CD4-positive, alpha-beta T cell (primary cell): ENCODE measurements around the gene SHC4. TPM values are rescaled to one million over a fixed set of nuclear protein-coding genes. Genes with fewer than 3 reads are reported as not detected.

Experiments
- ATAC-seq: fragments of 200-7000 bp; cut with Tn5 transposase; one replicate; pipeline ENCODE4 v1.10.0; 2022; ENCODE audit warnings: mild to moderate bottlenecking; ENCODE audit not compliant: poor library complexity
- CTCF ChIA-PET: fragments of 350-600 bp; sonication (Branson Sonifier 250); formaldehyde crosslinking; loops from one replicate; lab custom pipeline; 2021; ENCODE audit warnings: antibody characterized with exemption, inconsistent platforms; lab: Charles Lee
- POLR2A ChIA-PET: fragments of 350-600 bp; sonication (Branson Sonifier 250); formaldehyde crosslinking; loops from one replicate; lab custom pipeline; 2021; ENCODE audit warnings: antibody characterized with exemption, inconsistent platforms; lab: Charles Lee
- DNase-seq, 14 experiments: peaks; one replicate each; pipeline ENCODE4 v3.0.0-alpha.2; 2013 to 2020; ENCODE audit warnings: mixed read lengths in 2 of 14
- H3K27ac ChIP-seq, 2 donors: one replicate each; pipeline versions ENCODE4 v1.5.1 to v1.7.0; 2013; ENCODE audit warnings: low read length in 2 of 2, low read depth in 1 of 2, mild to moderate bottlenecking in 1 of 2
- H3K27me3 ChIP-seq, 2 experiments: 1 replicate in 1 of 2; 2 replicates in 1 of 2; pipeline versions ENCODE4 v1.6.1 to v1.7.0; 2013; ENCODE audit warnings: low read length in 2 of 2, control low read depth in 1 of 2, mild to moderate bottlenecking in 1 of 2, moderate library complexity in 1 of 2; ENCODE audit not compliant: insufficient read depth in 2 of 2, control insufficient read depth in 1 of 2
- H3K36me3 ChIP-seq: one replicate; pipeline ENCODE4 v1.6.1; 2013; ENCODE audit warnings: low read length, control low read depth; ENCODE audit not compliant: insufficient read depth
- H3K4me1 ChIP-seq: one replicate; pipeline ENCODE4 v1.6.1; 2013; ENCODE audit warnings: low read length, control low read depth; ENCODE audit not compliant: insufficient read depth
- H3K4me3 ChIP-seq: one replicate; pipeline ENCODE4 v1.5.1; 2013; ENCODE audit warnings: mild to moderate bottlenecking, low read length, moderate library complexity
- H3K9me3 ChIP-seq, 2 experiments: 1 replicate in 1 of 2; 2 replicates in 1 of 2; pipeline versions ENCODE4 v1.6.1 to v1.7.0; 2013; ENCODE audit warnings: low read length in 2 of 2, mild to moderate bottlenecking in 2 of 2, control low read depth in 1 of 2, moderate library complexity in 1 of 2; ENCODE audit not compliant: control insufficient read depth in 1 of 2, insufficient read depth in 1 of 2
- H3K27ac Mint-ChIP-seq: one replicate; pipeline ENCODE4 v1.8.0; 2020; ENCODE audit warnings: mixed read lengths
- H3K27me3 Mint-ChIP-seq: one replicate; pipeline ENCODE4 v1.8.0; 2021; ENCODE audit warnings: mixed read lengths
- H3K36me3 Mint-ChIP-seq: one replicate; pipeline ENCODE4 v1.8.0; 2021; ENCODE audit warnings: low read depth, mixed read lengths
- H3K4me1 Mint-ChIP-seq: one replicate; pipeline ENCODE4 v1.8.0; 2021; ENCODE audit warnings: low read depth, mixed read lengths
- H3K4me3 Mint-ChIP-seq: one replicate; pipeline ENCODE4 v1.8.0; 2020; ENCODE audit warnings: mild to moderate bottlenecking, mixed read lengths
- H3K9me3 Mint-ChIP-seq: one replicate; pipeline ENCODE4 v1.8.0; 2020; ENCODE audit warnings: mixed read lengths
- intact Hi-C, 2 experiments: fragments of 100-400 bp; cut with DNase I in 1 of 2; cut with micrococcal nuclease in 1 of 2; formaldehyde crosslinking; loops; one replicate each; pipeline versions ENCODE4 v1.15.1 to v1.9.0; 2023 to 2025; cut with DNase I, micrococcal nuclease
- total RNA-seq, 174 experiments: library from RNA in 2 of 174; stranded (reverse) in 2 of 174; gene quantifications; one replicate each; pipeline ENCODE4 v1.2.3 and lab custom pipeline; 2021 to 2026
- TF ChIP-seq, protein P1 (sequence below): fragments of 200-600 bp; IDR thresholded peaks from one replicate; pipeline ENCODE4 v1.8.0; 2022; ENCODE audit warnings: antibody characterized with exemption, mild to moderate bottlenecking

SHC4 gene
- total RNA-seq, 2 experiments from 2014 or later, result not detected

DNA sequence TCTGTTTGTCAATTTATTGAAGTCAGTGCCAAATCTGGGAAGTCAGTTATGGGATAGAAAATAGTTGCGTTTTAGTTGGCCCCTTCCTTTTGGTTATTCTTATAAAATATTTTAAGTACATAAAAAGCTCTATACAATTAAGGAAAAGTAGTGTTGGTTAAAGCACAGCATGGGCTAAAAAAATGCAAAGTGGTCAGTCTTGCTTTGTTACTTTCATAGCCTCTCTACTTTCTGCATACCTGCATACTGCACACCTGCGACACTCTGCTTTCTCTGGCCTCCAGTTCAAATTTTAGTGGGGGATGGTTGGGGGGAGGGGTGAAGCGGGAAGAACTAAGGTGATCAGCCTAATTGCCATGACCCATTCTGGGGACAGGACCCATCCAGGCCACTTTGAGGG, 21.8 kb upstream of the SHC4 start:
- CTCF ChIA-PET, result interaction anchor here (2.0 kb wide), 1 partner anchor 10 kb away, joined by 6 read pairs; no protein-coding TSS in a partner anchor
- Mint-ChIP-seq H3K4me1 (no peaks in the 10 kb centered on the region), H3K9me3 (no peaks in the 10 kb centered on the region), H3K27me3 (peaks cover 8% of the 10 kb centered on the region), H3K36me3 (peaks cover 17% of the 10 kb centered on the region), H3K27ac (no peak overlapping the region), H3K4me3 (no peak overlapping the region)
- Histone ChIP-seq H3K36me3 (peaks cover 3% of the 10 kb centered on the region), H3K9me3 (no peaks in the 10 kb centered on the region), H3K4me1 (no peaks in the 10 kb centered on the region), H3K4me3 (no peak overlapping the region), H3K27ac (no peak overlapping the region), H3K27me3 (no peaks in the 10 kb centered on the region)
- intact Hi-C loops, result no loop called here
- POLR2A ChIA-PET, result interaction anchor here (1.6 kb wide), 1 partner anchor 10 kb away, joined by 4 read pairs; no protein-coding TSS in a partner anchor
- DNase-seq (no peak), ATAC-seq (no peak)
- TF ChIP-seq, protein P1, sequence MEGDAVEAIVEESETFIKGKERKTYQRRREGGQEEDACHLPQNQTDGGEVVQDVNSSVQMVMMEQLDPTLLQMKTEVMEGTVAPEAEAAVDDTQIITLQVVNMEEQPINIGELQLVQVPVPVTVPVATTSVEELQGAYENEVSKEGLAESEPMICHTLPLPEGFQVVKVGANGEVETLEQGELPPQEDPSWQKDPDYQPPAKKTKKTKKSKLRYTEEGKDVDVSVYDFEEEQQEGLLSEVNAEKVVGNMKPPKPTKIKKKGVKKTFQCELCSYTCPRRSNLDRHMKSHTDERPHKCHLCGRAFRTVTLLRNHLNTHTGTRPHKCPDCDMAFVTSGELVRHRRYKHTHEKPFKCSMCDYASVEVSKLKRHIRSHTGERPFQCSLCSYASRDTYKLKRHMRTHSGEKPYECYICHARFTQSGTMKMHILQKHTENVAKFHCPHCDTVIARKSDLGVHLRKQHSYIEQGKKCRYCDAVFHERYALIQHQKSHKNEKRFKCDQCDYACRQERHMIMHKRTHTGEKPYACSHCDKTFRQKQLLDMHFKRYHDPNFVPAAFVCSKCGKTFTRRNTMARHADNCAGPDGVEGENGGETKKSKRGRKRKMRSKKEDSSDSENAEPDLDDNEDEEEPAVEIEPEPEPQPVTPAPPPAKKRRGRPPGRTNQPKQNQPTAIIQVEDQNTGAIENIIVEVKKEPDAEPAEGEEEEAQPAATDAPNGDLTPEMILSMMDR, result no peak

DNA sequence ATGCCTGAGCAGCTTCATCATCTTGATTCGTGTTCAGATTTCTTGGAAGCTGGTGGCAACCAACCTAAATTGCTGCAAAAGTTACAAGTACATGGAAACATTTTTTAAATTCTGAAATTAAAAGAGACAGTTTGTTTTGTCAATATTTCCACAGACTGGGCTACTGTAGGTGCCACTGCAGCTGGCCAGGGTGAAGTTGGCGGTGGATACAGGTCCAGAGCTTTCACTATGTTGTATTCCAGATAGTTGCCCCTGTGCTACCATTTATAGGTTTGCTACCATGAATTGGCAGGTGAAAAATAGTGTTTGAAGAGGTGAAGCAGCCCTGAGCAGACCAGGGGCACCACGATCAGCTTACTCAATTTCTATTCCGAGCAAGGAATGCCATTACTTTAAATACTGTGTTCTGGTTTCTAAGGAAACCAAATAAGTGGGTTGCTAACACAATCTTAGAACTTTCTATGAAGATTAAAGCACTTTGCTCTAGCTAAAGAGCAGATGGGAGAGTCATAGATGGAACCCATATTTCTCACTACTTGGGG, 21.2 kb upstream of the SHC4 start:
- ATAC-seq (no peak), DNase-seq (no peak)
- no peaks in the 10 kb centered on the region for H3K4me1 ChIP-seq
- no peak overlapping the region for H3K27ac Mint-ChIP-seq
- no peak overlapping the region for H3K27ac ChIP-seq
- no peak overlapping the region for H3K4me3 Mint-ChIP-seq
- H3K4me3 ChIP-seq, result no peak overlapping the region
- intact Hi-C loops, result no loop called here
- POLR2A ChIA-PET, result interaction anchor here (0.6 to 1.6 kb wide), 2 partner anchors 9 to 1386 kb away, joined by 3 to 4 read pairs; no protein-coding TSS in a partner anchor
- H3K27me3 Mint-ChIP-seq, result peaks cover 13% of the 10 kb centered on the region
- H3K36me3 Mint-ChIP-seq, result peaks cover 12% of the 10 kb centered on the region
- H3K9me3 ChIP-seq, result no peaks in the 10 kb centered on the region
- TF ChIP-seq, protein P1, result no peak
- H3K36me3 ChIP-seq, result no peaks in the 10 kb centered on the region
- CTCF ChIA-PET, result interaction anchor here (2.0 kb wide), 1 partner anchor 9 kb away, joined by 6 read pairs; no protein-coding TSS in a partner anchor
- no peaks in the 10 kb centered on the region for H3K27me3 ChIP-seq
- H3K4me1 Mint-ChIP-seq, result no peaks in the 10 kb centered on the region
- no peaks in the 10 kb centered on the region for H3K9me3 Mint-ChIP-seq

DNA sequence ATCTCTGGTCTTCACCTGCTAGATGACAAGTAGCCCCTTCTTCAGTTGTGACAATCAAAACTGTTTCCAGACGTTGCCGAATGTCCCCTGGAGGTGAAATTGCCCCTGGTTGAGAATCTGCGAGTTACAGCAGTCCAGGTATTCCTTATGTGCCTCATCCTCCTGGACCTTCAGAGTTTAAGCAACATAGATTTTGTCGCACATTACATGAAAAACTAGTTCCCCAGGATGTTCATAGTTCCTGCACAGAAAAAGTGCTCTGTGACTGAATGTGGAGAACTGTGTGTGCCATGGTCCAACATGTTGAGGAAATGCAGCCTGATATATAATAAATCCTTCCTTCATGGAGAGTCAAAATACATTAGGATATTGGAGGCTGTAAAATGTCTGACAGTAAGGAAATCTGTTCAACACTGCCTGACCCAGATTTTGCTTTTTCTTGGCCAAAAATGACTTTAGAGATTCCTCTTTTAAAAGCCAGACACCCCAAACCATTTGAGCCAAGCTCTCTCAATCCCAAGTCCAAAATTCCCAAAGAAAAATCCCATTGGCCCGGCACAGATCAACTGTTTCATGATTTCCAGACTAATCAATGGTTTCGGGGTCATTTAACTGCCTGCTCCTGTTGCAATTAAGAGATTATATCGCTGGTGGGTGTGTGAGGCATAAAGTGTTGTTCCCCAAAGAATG, 20.4 kb upstream of the SHC4 start:
- no peaks in the 10 kb centered on the region for H3K4me1 ChIP-seq
- Mint-ChIP-seq H3K36me3 (peaks cover 7% of the 10 kb centered on the region), H3K4me3 (no peak overlapping the region), H3K27ac (no peak overlapping the region), H3K9me3 (no peaks in the 10 kb centered on the region), H3K4me1 (no peaks in the 10 kb centered on the region), H3K27me3 (peaks cover 17% of the 10 kb centered on the region)
- H3K27ac ChIP-seq, result no peak overlapping the region
- no peaks in the 10 kb centered on the region for H3K36me3 ChIP-seq
- ChIA-PET CTCF (interaction anchor here (2.0 kb wide), 1 partner anchor 8 kb away, joined by 6 read pairs; no protein-coding TSS in a partner anchor), POLR2A (interaction anchor here (1.6 kb wide), 1 partner anchor 8 kb away, joined by 4 read pairs; no protein-coding TSS in a partner anchor)
- TF ChIP-seq, protein P1, result no peak
- ATAC-seq, result no peak
- no peaks in the 10 kb centered on the region for H3K9me3 ChIP-seq
- no peak for DNase-seq
- no peaks in the 10 kb centered on the region for H3K27me3 ChIP-seq
- intact Hi-C loops, result no loop called here
- H3K4me3 ChIP-seq, result no peak overlapping the region
